ENCODE results near the gene ARHGEF1. TPM values are rescaled to one million over a fixed set of nuclear protein-coding genes. Genes with fewer than 3 reads are reported as not detected.

ARHGEF1 gene
- total and polyA plus RNA-seq, 2 donors (not counting 1 experiment from before 2014, with no cell fraction given): 646 to 886 TPM

- H3K4me1 Mint-ChIP-seq: peaks cover 74% of the 10 kb centered on the region
- Histone ChIP-seq H3K4me2 (replicated peaks; ENCODE audit: low read depth, low read length, poor library complexity, severe bottlenecking) (peak within 1 kb of the TSS; percentile 84), H3K27ac (ENCODE audit: low read length in 2 of 2) (peak within 1 kb of the TSS; percentile 96 to 98), H4K20me1 (ENCODE audit: control insufficient read depth, insufficient read depth, low read length, poor library complexity, severe bottlenecking) (peaks cover 44% of the 10 kb centered on the region), H2AFZ (ENCODE audit: insufficient read depth, low read depth, low read length, poor library complexity, severe bottlenecking) (no peak within 1 kb of the TSS), H3K4me3 (ENCODE audit: control extremely low read depth in 1 of 5, extremely low read depth in 1 of 5, insufficient read depth in 1 of 5, low read depth in 2 of 5, low read length in 4 of 5) (peak within 1 kb of the TSS; percentile 82 to 100 (median 94)), H3K27me3 (replicated peaks in 1 of 4; ENCODE audit: control extremely low read depth in 1 of 4, control insufficient read depth in 3 of 4, insufficient read depth in 4 of 4, low read length in 3 of 4) (no peaks in the 10 kb centered on the region), H3K9me3 (ENCODE audit: control extremely low read depth in 1 of 3, control insufficient read depth in 2 of 3, insufficient read depth in 1 of 3, low read length in 2 of 3) (no peaks in the 10 kb centered on the region), H3K79me2 (ENCODE audit: control insufficient read depth, insufficient read depth, low read length) (peaks cover 70% of the 10 kb centered on the region), H3K4me1 (ENCODE audit: control insufficient read depth in 2 of 2, insufficient read depth in 2 of 2, low read length in 2 of 2) (peaks cover 73 to 91% of the 10 kb centered on the region in 2 donors), H3K36me3 (replicated peaks in 1 of 2; ENCODE audit: control extremely low read depth in 1 of 2, control insufficient read depth in 1 of 2, extremely low read depth in 1 of 2, insufficient read depth in 2 of 2, low read length in 1 of 2) (peaks cover 0 to 42% of the 10 kb centered on the region in 2 experiments), H3K9ac (ENCODE audit: low read length) (peak within 1 kb of the TSS; percentile 92)
- ChIA-PET POLR2A (interaction anchor here (0.6 to 6.6 kb wide), 12 partner anchors 11 to 1442 kb away, joined by 3 to 94 read pairs (median 4); partner anchors contain the start of genes RABAC1 and RPS19), CTCF (interaction anchor here (0.6 to 17.0 kb wide), 6 partner anchors 10 to 208 kb away, joined by 3 to 331 read pairs (median 44); partner anchors contain the start of gene RPS19)
- H3K4me3 Mint-ChIP-seq: peak within 1 kb of the TSS; percentile 97
- ATAC-seq (ENCODE audit: low read depth): peak; percentile 70
- DNase-seq: peak; percentile 97
- intact Hi-C loops (cut with micrococcal nuclease): loop anchor here (1.0 to 10.0 kb wide), 4 partner anchors 10 to 612 kb away; partner anchors contain the start of gene HNRNPUL1
- WGBS (ENCODE audit: insufficient coverage): 0% methylated on average over 5 of the region's 9 CpGs
- TF ChIP-seq CTCF (IDR thresholded peaks at IDR 0.05) (no peak), EZH2 (IDR thresholded peaks at IDR 0.05; ENCODE audit: borderline replicate concordance, insufficient read depth, low read depth, low read length, poor library complexity, severe bottlenecking) (no peak)
- no peaks in the 10 kb centered on the region for H3K9me3 Mint-ChIP-seq (ENCODE audit: insufficient read depth)
- peak within 1 kb of the TSS; percentile 99 for H3K27ac Mint-ChIP-seq
- H3K27me3 Mint-ChIP-seq: no peaks in the 10 kb centered on the region
Observed at GRCh38 chr19:41876847-41877832, 5.8 kb upstream of the ARHGEF1 start, which contains the start of gene CD79A. TSS of gene CD79A (plus strand) at chr19:41877279. CDS start at chr19:41877305, 26 bp downstream.
